COLO668 (cell line): ENCODE data around the gene DPP9.

Experiments
- DNase-seq: peaks from one replicate; lab custom pipeline; 2025; ENCODE audit not compliant: unreplicated experiment; lab: John Stamatoyannopoulos, UW

DPP9 gene

DNA sequence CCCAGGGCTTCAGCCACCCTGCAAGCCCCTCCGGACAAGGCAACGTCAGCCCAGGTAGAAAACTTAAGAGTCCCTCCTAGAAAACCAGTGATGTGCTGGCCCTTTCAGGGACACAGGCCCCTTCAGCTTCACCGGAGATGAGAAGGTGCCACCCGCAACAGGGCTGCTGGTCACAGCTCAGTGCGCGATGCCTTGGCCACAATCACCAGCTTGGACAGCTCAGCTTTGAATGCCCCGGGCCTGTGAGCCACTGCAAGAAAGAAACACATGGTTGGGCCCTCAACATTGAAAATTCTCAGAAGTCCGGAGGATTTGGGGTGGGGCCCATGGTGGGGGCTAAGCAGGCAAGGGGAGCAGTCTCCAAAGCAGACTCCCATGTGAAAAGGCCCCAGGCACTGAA, 65.8 kb downstream of the DPP9 start:
- no peak for DNase-seq

GRCh38 chr19:4657262-4657661, 66.4 kb downstream of the DPP9 start:
- DNase-seq = no peak

DNA sequence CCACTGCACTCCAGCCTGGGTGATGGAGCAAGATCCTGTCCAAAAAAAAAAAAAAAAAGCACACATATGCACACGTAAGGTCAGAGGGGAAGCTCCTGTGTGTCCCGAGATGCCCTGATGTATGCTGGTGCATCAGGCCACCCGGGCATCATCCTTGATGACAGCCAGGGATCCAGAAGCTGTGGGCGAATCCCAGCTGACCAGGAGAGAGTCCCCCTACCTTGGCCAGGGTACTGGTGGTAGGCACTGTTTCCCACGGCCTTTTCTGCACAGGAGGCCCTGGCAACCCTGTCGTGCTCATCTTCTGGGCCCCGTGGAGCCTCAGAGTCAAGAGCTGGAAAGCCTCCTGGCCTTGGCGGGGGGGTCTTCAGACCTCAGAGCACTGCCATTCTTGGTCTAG, 67.5 kb downstream of the DPP9 start:
- DNase-seq = no peak

GRCh38 chr19:4654437-4655361, 68.9 kb downstream of the DPP9 start:
- no peak for DNase-seq

GRCh38 chr19:4653793-4654436, 69.7 kb downstream of the DPP9 start:
- DNase-seq = no peak

DNA sequence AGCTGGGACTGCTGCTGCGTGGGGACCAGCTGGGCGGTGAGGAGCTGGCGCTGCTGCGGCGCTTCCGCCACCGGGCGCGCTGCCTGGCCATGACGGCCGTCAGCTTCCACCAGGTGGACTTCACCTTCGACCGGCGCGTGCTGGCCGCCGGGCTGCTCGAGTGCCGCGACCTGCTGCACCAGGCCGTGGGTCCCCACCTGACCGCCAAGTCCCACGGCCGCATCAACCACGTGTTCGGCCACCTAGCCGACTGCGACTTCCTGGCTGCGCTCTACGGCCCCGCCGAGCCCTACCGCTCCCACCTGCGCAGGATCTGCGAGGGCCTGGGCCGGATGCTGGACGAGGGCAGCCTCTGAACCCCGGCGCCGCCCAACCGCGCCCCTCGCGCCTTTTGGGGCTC, 71.6 kb downstream of the DPP9 start:
- DNase-seq = no peak

GRCh38 chr19:4650159-4650558, 73.5 kb downstream of the DPP9 start:
- DNase-seq = no peak

- no peak for DNase-seq
These were observed 74.1 kb downstream of the DPP9 start for GRCh38 chr19:4649392-4650047.

DNA sequence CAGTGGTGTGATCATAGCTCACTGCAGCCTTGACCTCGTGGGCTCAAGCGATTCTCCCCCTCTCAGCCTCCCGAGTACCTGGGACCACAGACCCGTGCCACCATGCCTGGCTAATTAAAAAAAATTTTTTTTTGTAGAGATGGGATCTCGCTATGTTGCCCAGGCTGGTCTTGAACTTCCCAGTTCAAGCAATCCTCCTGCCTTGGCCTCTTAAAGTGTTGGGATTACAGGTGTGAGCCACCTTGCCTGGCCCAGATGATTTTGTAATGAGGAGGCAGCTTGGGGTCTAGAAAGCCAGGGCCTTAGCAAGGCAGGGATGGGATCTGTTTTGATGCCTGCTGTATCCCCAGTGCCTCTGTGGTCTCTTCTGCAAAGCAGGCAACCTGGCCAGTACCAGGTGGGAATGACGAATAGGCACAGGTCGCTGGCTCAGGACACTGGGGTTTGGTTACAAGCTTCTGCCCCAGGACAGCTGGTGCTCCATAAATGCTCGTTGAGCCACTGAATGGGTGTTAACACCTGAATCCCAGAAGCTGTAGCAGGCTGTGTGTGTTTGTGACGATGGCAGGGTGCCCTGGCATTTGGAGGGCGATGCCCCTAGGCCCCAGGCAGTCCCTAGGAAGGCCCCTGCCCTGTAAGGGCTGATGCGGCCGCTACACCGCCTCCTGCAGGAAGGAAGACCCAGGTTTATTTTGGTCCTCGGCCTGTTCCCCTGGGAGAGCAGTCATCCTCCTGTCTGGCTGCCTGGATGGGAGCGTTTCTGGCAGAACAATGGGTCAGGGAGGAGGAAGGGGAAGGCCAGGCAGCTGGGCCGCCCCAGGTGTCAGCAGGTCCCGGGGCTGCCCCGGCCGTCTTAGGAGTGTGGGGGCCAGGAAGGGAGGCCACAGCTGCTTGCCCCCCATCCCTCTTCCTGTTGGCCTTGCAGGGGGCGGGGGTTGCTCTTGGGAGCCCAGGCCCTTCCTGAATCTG, 75.7 kb downstream of the DPP9 start:
- DNase-seq = no peak

DNA sequence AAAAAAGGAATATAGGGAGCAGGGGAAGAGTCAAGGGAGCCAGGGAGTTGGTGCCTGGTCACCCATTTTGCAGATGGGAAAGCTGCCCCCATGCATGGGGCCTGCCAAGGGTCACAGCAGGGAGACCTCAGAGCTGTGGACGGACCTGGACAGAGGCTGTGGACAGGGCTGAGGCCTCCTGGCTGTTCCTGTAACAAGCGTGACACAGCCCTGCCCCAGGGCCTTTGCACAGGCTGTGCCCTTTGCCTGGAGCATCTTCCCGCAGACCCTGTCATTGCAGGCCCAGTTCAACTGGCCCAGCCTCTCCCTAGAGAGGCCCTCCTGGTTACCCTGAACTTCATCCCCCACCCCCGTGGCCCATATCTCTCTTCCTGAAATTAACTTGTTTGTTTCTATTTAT, 77.9 kb downstream of the DPP9 start:
- no peak for DNase-seq

GRCh38 chr19:4642625-4643024, 81.0 kb downstream of the DPP9 start:
- no peak for DNase-seq

DNA sequence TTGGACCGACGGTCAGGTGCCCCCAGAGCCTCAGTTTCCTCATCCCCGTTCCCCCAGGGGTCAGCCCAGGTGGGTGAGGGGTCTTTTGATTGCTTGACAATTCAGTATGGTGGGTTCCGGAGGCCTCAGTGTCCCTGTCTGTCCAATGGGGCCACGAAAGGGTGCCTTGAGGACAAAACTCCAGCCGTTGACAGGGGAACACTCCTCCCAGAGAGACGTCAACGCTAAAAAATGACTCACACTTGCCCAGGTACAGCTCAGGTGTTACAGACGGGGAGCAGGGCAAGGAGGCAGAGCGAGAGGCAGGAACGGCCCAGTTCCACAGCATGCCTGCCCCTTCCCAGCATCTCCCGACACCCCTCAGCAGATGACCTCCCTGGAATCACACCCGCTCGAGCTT, 82.5 kb downstream of the DPP9 start:
- no peak for DNase-seq

GRCh38 chr19:4640247-4641000, 83.2 kb downstream of the DPP9 start:
- peak; percentile 58 for DNase-seq

- peak; percentile 32 for DNase-seq
These were observed 84.0 kb downstream of the DPP9 start for GRCh38 chr19:4639531-4640246.

DNA sequence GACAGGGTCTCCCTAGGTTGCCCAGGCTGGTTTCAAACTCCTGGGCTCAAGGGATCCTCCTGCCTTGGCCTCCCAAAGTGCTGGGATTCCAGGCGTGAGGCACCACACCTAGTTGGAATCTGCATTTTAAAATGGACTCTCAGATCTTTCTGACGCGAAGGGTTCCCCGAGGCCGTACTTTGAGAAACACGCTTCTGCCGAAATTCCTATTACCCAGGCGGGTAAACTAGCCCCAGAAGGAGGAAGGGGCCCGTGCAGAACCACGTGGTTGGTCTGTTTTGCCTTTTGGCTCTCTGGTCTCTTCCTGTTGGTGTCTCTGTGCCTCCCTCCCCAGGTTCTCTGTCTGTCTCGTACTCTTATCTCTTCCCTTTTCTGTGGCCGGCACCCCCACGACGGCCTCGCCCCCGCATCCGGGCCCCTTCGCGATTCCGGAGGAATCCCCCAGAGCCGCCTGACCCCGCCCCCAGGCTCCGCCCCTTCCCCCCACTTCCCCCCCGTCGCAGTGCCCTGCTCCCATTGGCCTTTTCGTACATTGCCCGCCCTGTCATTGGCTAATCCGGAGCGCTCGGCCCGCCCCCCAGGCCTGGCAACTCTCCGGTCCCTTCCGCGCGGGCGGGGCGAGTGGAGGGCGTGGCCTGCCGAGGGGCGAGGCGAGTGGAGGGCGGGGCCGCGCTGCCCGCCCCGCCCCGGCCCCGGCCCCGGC, 84.7 kb downstream of the DPP9 start, which contains the start of gene TNFAIP8L1:
Gene TNFAIP8L1, plus strand, starts transcription at position 689 of the 703 bp plus-strand sequence. CDS start 12,354 bp downstream, outside the sequence.
- peak; percentile 97 for DNase-seq

- no peak for DNase-seq
These were observed 85.3 kb downstream of the DPP9 start for GRCh38 chr19:4638317-4638716.

DNA sequence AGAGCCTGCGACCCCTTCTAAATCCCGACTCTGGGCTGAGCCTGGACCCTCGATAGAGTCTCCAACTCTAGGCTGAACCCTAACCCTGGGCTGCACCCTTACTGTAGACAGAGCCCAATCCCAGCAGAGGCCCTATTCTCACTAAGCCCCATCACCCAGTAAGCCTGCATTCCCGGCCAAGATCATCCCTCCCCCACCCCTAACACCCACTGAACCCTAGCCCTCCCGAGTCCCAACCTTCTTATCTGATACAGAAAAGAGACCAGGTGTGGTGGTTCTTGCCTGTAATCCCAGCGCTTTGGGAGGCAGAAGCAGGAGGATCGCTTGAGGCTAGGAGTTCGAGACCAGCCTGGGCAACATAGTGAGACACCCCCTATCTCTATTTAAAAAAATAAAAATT, 86.9 kb downstream of the DPP9 start:
- no peak for DNase-seq

GRCh38 chr19:4636151-4636717, 87.4 kb downstream of the DPP9 start:
- DNase-seq = peak; percentile 60
